Activated T-cell treated with anti-CD3 and anti-CD28 coated beads, Interleukin-2, amount 50 U/mL, for 24 hours (primary cell): ENCODE results near the gene CSNK1G2.

Experiments
- DNase-seq: peaks from one replicate; pipeline ENCODE4 v3.0.0-alpha.2; 2020
- H3K27ac Mint-ChIP-seq: 2 replicates; pipeline ENCODE4 v1.8.0; 2020; ENCODE audit warnings: mild to moderate bottlenecking, mixed read lengths
- H3K27me3 Mint-ChIP-seq: 2 replicates; pipeline ENCODE4 v1.8.0; 2020; ENCODE audit warnings: mixed read lengths
- H3K36me3 Mint-ChIP-seq: 2 replicates; pipeline ENCODE4 v1.8.0; 2020; ENCODE audit warnings: low read depth, mixed read lengths
- H3K4me1 Mint-ChIP-seq: 2 replicates; pipeline ENCODE4 v1.8.0; 2020; ENCODE audit warnings: low read depth, mixed read lengths
- H3K4me3 Mint-ChIP-seq: 2 replicates; pipeline ENCODE4 v1.8.0; 2020; ENCODE audit warnings: mild to moderate bottlenecking, moderate library complexity, mixed read lengths
- H3K9me3 Mint-ChIP-seq: 2 replicates; pipeline ENCODE4 v1.8.0; 2020; ENCODE audit warnings: mixed read lengths

CSNK1G2 gene

GRCh38 chr19:1991018-1991913 lies 50.3 kb downstream of the CSNK1G2 start:
- Mint-ChIP-seq H3K27me3 (no peaks in the 10 kb centered on the region), H3K4me3 (no peak overlapping the region), H3K4me1 (no peaks in the 10 kb centered on the region), H3K9me3 (no peaks in the 10 kb centered on the region), H3K27ac (peak overlapping the region; percentile 7), H3K36me3 (peaks cover 44% of the 10 kb centered on the region)
- no peak for DNase-seq

- H3K27ac Mint-ChIP-seq = no peak overlapping the region
- DNase-seq = peak; percentile 57
- H3K27me3 Mint-ChIP-seq = no peaks in the 10 kb centered on the region
- no peaks in the 10 kb centered on the region for H3K4me1 Mint-ChIP-seq
- H3K9me3 Mint-ChIP-seq = no peaks in the 10 kb centered on the region
- H3K36me3 Mint-ChIP-seq = peaks cover 39% of the 10 kb centered on the region
- no peak overlapping the region for H3K4me3 Mint-ChIP-seq
Observed at GRCh38 chr19:1992759-1993260, 51.8 kb downstream of the CSNK1G2 start.

DNA sequence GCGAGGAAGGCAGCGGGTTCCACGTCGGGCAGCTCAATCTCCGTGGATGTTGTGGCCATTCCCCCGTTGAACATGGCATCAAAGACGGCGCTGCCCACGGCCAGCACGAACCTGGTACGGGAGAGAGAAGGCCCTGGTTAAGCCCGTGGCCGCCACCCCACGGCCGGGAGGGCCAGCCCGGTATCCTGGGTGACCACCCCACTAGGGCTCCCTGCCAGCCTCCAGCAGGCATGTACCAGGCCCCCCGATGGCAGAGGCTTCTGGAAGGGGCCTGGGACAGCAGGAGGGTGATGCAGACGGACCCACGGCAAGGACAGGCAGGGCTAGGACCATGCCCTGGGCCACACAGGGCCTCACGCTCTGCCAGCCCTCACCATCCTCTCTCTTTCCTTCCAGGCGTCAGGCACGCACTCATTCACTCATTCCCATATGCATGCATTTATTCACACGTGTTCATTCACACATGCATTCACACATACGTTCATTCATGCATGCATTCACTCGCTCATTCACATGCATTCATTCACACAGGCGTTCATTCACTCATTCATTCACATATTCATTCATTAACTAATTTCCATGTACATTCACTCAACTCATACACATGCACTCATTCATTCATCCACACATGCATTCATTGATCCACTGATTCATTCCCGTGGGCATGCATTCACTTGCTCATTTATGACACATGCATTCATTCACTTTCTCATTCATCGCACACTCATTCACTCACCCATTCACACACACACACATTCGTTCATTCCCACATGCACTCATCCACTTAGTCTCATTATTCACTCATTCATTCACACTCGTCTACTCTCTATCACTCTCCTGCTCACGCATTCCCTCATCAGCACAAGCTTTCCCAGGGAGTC lies 56.6 kb downstream of the CSNK1G2 start:
- no peak overlapping the region for H3K4me3 Mint-ChIP-seq
- no peaks in the 10 kb centered on the region for H3K27me3 Mint-ChIP-seq
- H3K4me1 Mint-ChIP-seq = peaks cover 2% of the 10 kb centered on the region
- no peak overlapping the region for H3K27ac Mint-ChIP-seq
- no peaks in the 10 kb centered on the region for H3K9me3 Mint-ChIP-seq
- H3K36me3 Mint-ChIP-seq = peaks cover 21% of the 10 kb centered on the region
- DNase-seq = no peak

- no peak for DNase-seq
- Mint-ChIP-seq H3K9me3 (no peaks in the 10 kb centered on the region), H3K4me3 (no peak overlapping the region), H3K27ac (no peak overlapping the region), H3K27me3 (no peaks in the 10 kb centered on the region), H3K4me1 (peaks cover 2% of the 10 kb centered on the region), H3K36me3 (peaks cover 26% of the 10 kb centered on the region)
Observed at GRCh38 chr19:1998712-1999708, 58.0 kb downstream of the CSNK1G2 start.

GRCh38 chr19:1999856-2000515 lies 59.0 kb downstream of the CSNK1G2 start:
- Mint-ChIP-seq H3K9me3 (no peaks in the 10 kb centered on the region), H3K36me3 (peaks cover 26% of the 10 kb centered on the region), H3K4me3 (no peak overlapping the region), H3K27ac (no peak overlapping the region), H3K4me1 (peaks cover 2% of the 10 kb centered on the region), H3K27me3 (no peaks in the 10 kb centered on the region)
- no peak for DNase-seq

- no peak overlapping the region for H3K27ac Mint-ChIP-seq
- no peak overlapping the region for H3K4me3 Mint-ChIP-seq
- H3K27me3 Mint-ChIP-seq = no peaks in the 10 kb centered on the region
- no peak for DNase-seq
- H3K36me3 Mint-ChIP-seq = peaks cover 14% of the 10 kb centered on the region
- no peaks in the 10 kb centered on the region for H3K9me3 Mint-ChIP-seq
- peaks cover 4% of the 10 kb centered on the region for H3K4me1 Mint-ChIP-seq
Observed at GRCh38 chr19:2003874-2004273, 62.9 kb downstream of the CSNK1G2 start.

- Mint-ChIP-seq H3K4me1 (peaks cover 6% of the 10 kb centered on the region), H3K27ac (peak overlapping the region; percentile 33), H3K9me3 (no peaks in the 10 kb centered on the region), H3K4me3 (no peak overlapping the region), H3K36me3 (peaks cover 5% of the 10 kb centered on the region), H3K27me3 (no peaks in the 10 kb centered on the region)
- no peak for DNase-seq
Observed at GRCh38 chr19:2010135-2010668, 69.2 kb downstream of the CSNK1G2 start.

- no peak for DNase-seq
- no peaks in the 10 kb centered on the region for H3K27me3 Mint-ChIP-seq
- no peak overlapping the region for H3K27ac Mint-ChIP-seq
- H3K9me3 Mint-ChIP-seq = no peaks in the 10 kb centered on the region
- H3K4me1 Mint-ChIP-seq = peaks cover 8% of the 10 kb centered on the region
- peaks cover 5% of the 10 kb centered on the region for H3K36me3 Mint-ChIP-seq
- H3K4me3 Mint-ChIP-seq = no peak overlapping the region
Observed at GRCh38 chr19:2011169-2011568, 70.2 kb downstream of the CSNK1G2 start.

GRCh38 chr19:2012941-2013682 lies 72.1 kb downstream of the CSNK1G2 start:
- Mint-ChIP-seq H3K36me3 (peaks cover 5% of the 10 kb centered on the region), H3K9me3 (no peaks in the 10 kb centered on the region), H3K4me3 (no peak overlapping the region), H3K27me3 (no peaks in the 10 kb centered on the region), H3K27ac (no peak overlapping the region), H3K4me1 (peaks cover 12% of the 10 kb centered on the region)
- DNase-seq = no peak

GRCh38 chr19:2013683-2013961 lies 72.7 kb downstream of the CSNK1G2 start:
- Mint-ChIP-seq H3K4me3 (no peak overlapping the region), H3K9me3 (no peaks in the 10 kb centered on the region), H3K27me3 (no peaks in the 10 kb centered on the region), H3K36me3 (peaks cover 5% of the 10 kb centered on the region), H3K4me1 (peaks cover 12% of the 10 kb centered on the region), H3K27ac (no peak overlapping the region)
- no peak for DNase-seq

GRCh38 chr19:2014131-2014571 lies 73.2 kb downstream of the CSNK1G2 start:
- no peak overlapping the region for H3K27ac Mint-ChIP-seq
- no peaks in the 10 kb centered on the region for H3K9me3 Mint-ChIP-seq
- peaks cover 5% of the 10 kb centered on the region for H3K36me3 Mint-ChIP-seq
- no peak overlapping the region for H3K4me3 Mint-ChIP-seq
- DNase-seq = no peak
- no peaks in the 10 kb centered on the region for H3K27me3 Mint-ChIP-seq
- H3K4me1 Mint-ChIP-seq = peaks cover 12% of the 10 kb centered on the region

DNA sequence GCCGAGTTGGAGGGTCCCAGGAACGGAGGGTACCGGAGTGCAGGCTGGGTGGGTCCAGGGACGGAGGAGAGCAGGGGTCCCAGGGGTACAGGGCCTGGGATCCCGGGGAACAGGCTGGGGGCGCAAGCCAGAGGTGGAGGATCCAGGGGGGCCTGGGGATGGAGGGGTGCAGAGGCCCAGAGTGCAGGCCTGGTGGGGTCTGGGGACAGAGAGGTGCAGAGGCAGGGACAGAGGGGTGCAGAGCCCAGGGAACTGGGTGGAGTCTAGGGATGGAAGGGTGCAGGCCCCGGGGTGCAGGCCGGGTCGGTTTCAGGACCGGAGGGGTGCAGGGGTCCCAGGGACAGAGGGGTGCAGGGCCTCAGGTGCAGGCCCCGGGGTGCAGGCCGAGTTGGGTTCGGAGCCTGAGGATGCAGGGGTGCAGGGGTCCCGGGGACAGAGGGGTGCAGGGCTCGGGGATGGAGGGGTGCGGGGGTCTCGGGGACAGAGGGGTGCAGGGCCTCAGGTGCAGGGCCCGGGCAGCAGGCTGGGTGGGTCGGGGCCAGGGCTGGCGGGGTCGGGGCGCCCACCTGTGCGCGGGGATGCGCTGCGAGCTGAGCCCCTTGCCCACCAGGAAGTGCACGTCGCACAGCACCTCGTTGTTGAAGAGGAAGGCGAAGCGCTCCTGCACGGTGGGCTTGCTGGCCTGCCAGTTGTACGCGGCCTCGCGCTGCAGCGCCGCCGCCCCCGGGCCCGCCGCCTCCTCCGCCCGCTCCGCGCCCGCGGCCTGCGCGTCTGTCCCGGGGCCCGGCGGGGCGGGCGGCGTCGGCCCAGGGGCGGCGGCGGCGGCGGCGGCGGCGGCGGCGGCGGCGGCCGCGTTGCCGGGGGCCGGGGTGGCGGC lies 74.0 kb downstream of the CSNK1G2 start:
- Mint-ChIP-seq H3K27me3 (no peaks in the 10 kb centered on the region), H3K27ac (peak overlapping the region; percentile 26), H3K4me3 (peak overlapping the region; percentile 69), H3K4me1 (peaks cover 18% of the 10 kb centered on the region), H3K9me3 (no peaks in the 10 kb centered on the region), H3K36me3 (peaks cover 5% of the 10 kb centered on the region)
- DNase-seq = peak; percentile 65
